HG03571 (cell line): ENCODE results near the gene SIM1.
"Not testable (repeated sequence)": the region's sequence is repeated elsewhere in the genome, so short reads cannot be mapped to it uniquely, and the experiment has no call there.

Source experiments
- ATAC-seq: cut with Tn5 transposase; IDR thresholded peaks from one replicate; pipeline ENCODE4 v1.9.1; 2021; ENCODE audit not compliant: unreplicated experiment

Gene SIM1

GRCh38 chr6:100370265-100370664, 94.5 kb downstream of the SIM1 start:
- no peak for ATAC-seq

- ATAC-seq = no peak
Observed at GRCh38 chr6:100366419-100366818, 98.3 kb downstream of the SIM1 start.

GRCh38 chr6:100363651-100364050, 101.1 kb downstream of the SIM1 start:
- ATAC-seq = no peak

- not testable (repeated sequence) for ATAC-seq
Observed at GRCh38 chr6:100354736-100355641, 109.7 kb downstream of the SIM1 start.

GRCh38 chr6:100353276-100354015, 111.3 kb downstream of the SIM1 start:
- ATAC-seq = no peak

- ATAC-seq = no peak
Observed at GRCh38 chr6:100350139-100350538, 114.6 kb downstream of the SIM1 start.

- ATAC-seq = no peak
Observed at GRCh38 chr6:100349366-100349765, 115.4 kb downstream of the SIM1 start.

- no peak for ATAC-seq
Observed at GRCh38 chr6:100347901-100348550, 116.7 kb downstream of the SIM1 start.

- no peak for ATAC-seq
Observed at GRCh38 chr6:100346828-100347227, 117.9 kb downstream of the SIM1 start.

- no peak for ATAC-seq
Observed at GRCh38 chr6:100346203-100346602, 118.5 kb downstream of the SIM1 start.

- ATAC-seq = no peak
Observed at GRCh38 chr6:100344761-100345160, 120.0 kb downstream of the SIM1 start.

- no peak for ATAC-seq
Observed at GRCh38 chr6:100344321-100344720, 120.4 kb downstream of the SIM1 start.

GRCh38 chr6:100343316-100344077, 121.2 kb downstream of the SIM1 start:
- no peak for ATAC-seq

GRCh38 chr6:100342830-100343229, 121.9 kb downstream of the SIM1 start:
- ATAC-seq = no peak

- ATAC-seq = no peak
Observed at GRCh38 chr6:100339574-100340255, 125.0 kb downstream of the SIM1 start.

GRCh38 chr6:100338090-100338489, 126.6 kb downstream of the SIM1 start:
- ATAC-seq = no peak

- no peak for ATAC-seq
Observed at GRCh38 chr6:100336876-100337275, 127.8 kb downstream of the SIM1 start.

GRCh38 chr6:100335991-100336390, 128.7 kb downstream of the SIM1 start:
- no peak for ATAC-seq
